CD4-positive, alpha-beta T cell treated with Interleukin-15 for 1 hour (primary cell): Measurements from ENCODE around the gene GRPEL2.

Experiments
- DNase-seq: peaks from one replicate; pipeline ENCODE4 v3.0.0-alpha.2; 2020

The GRPEL2 gene

GRCh38 chr5:149402291-149402690 lies 57.0 kb downstream of the GRPEL2 start:
- DNase-seq: no peak
